Loucy (cell line): ENCODE measurements around the gene ANKRD33.

Experiments
- H2AFZ ChIP-seq: fragments of 200-600 bp; sonication (generic); 2 replicates; pipeline ENCODE4 v1.6.0; 2016; ENCODE audit warnings: antibody characterized with exemption, mild to moderate bottlenecking, low read length, moderate library complexity
- H3F3A ChIP-seq: fragments of 200-600 bp; 2 replicates; pipeline ENCODE4 v1.6.0; 2016; ENCODE audit warnings: antibody characterized with exemption, low read depth, mild to moderate bottlenecking
- H3K27me3 ChIP-seq: fragments of 200-600 bp; sonication (generic); 2 replicates; pipeline ENCODE4 v1.6.1; 2014; ENCODE audit warnings: low read length, mild to moderate bottlenecking; ENCODE audit not compliant: insufficient read depth, poor library complexity, severe bottlenecking
- H3K36me3 ChIP-seq: fragments of 200-600 bp; sonication (generic); 2 replicates; pipeline ENCODE4 v1.6.1; 2016; ENCODE audit warnings: low read length; ENCODE audit not compliant: insufficient read depth
- H3K4me1 ChIP-seq: fragments of 200-600 bp; sonication (generic); 2 replicates; pipeline ENCODE4 v1.5.1; 2014; ENCODE audit warnings: low read length, mild to moderate bottlenecking; ENCODE audit not compliant: insufficient read depth, poor library complexity, severe bottlenecking
- H3K4me2 ChIP-seq: fragments of 200-600 bp; sonication (generic); 2 replicates; pipeline ENCODE4 v1.6.0; 2014; ENCODE audit warnings: antibody characterized with exemption, low read length, low read depth, mild to moderate bottlenecking; ENCODE audit not compliant: poor library complexity, severe bottlenecking
- H3K4me3 ChIP-seq: fragments of 200-600 bp; sonication (generic); 2 replicates; pipeline ENCODE4 v1.5.1; 2014; ENCODE audit warnings: low read length, mild to moderate bottlenecking, mixed read lengths; ENCODE audit not compliant: poor library complexity, severe bottlenecking
- H3K79me2 ChIP-seq: fragments of 200-600 bp; sonication (generic); 2 replicates; pipeline ENCODE4 v1.6.1; 2014; ENCODE audit warnings: low read length; ENCODE audit not compliant: insufficient read depth
- H3K9ac ChIP-seq: fragments of 200-600 bp; sonication (generic); 2 replicates; pipeline ENCODE4 v1.6.0; 2014; ENCODE audit warnings: mild to moderate bottlenecking, low read depth, low read length, moderate library complexity; ENCODE audit not compliant: poor library complexity, severe bottlenecking
- H3K9me2 ChIP-seq: fragments of 200-600 bp; sonication (generic); replicated peaks from 2 replicates; pipeline ENCODE4 v1.6.1; 2016; ENCODE audit warnings: low read depth, low read length, mixed read lengths
- H3K9me3 ChIP-seq: fragments of 200-600 bp; sonication (generic); 2 replicates; pipeline ENCODE4 v1.6.1; 2014; ENCODE audit warnings: mild to moderate bottlenecking, antibody characterized with exemption, low read length, low read depth; ENCODE audit not compliant: insufficient read depth
- H4K20me1 ChIP-seq: fragments of 200-600 bp; sonication (generic); 2 replicates; pipeline ENCODE4 v1.6.0; 2014; ENCODE audit warnings: antibody characterized with exemption, low read length, mild to moderate bottlenecking; ENCODE audit not compliant: insufficient read depth, poor library complexity, severe bottlenecking
- EZH2phosphoT487 ChIP-seq: fragments of 200-600 bp; IDR thresholded peaks from 2 replicates; pipeline ENCODE4 v1.6.1; 2018; ENCODE audit warnings: antibody characterized with exemption, mild to moderate bottlenecking, moderate library complexity, borderline replicate concordance
- TF ChIP-seq, protein P1 (sequence below): fragments of 200-600 bp; sonication (generic); conservative IDR thresholded peaks from 2 replicates; pipeline ENCODE4 v1.5.1; 2014; ENCODE audit warnings: mild to moderate bottlenecking, antibody characterized with exemption, low read length

Gene ANKRD33

DNA sequence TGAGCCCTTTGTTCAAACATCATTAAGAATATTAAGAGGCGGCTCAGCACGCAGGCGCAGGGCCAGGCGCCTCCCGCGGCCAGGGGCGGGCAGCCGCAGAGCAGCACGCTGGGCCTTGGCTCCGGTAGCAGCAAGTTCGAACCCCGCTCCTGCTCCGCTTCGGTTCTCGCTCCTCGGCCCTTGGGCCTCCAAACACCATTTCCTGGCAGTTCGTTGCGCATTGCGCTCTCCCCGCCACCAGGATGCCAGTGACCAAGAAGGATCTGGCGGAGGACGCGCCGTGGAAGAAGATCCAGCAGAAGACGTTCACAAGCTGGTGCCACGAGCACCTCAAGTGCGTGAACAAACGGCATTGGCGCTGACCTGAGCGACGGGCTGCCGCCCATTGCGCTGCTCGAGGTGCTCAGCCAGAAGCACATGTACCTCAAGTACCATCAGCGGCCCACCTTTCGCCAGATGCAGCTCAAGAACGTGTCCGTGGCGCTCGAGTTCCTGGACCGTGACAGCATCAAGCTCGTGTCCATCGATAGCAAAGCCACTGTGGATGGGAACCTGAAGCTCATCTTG is 12.5 kb downstream of the ANKRD33 start:
- Histone ChIP-seq H3K4me3 (no peak overlapping the region), H3K9me3 (no peaks in the 10 kb centered on the region), H3K36me3 (no peaks in the 10 kb centered on the region), H3F3A (no peaks in the 10 kb centered on the region), H2AFZ (no peak overlapping the region), H3K9ac (no peak overlapping the region), H3K27me3 (no peaks in the 10 kb centered on the region), H3K79me2 (no peaks in the 10 kb centered on the region), H3K4me2 (no peak overlapping the region), H3K4me1 (peaks cover 13% of the 10 kb centered on the region), H3K9me2 (no peaks in the 10 kb centered on the region), H4K20me1 (no peaks in the 10 kb centered on the region)
- TF ChIP-seq, protein P1, sequence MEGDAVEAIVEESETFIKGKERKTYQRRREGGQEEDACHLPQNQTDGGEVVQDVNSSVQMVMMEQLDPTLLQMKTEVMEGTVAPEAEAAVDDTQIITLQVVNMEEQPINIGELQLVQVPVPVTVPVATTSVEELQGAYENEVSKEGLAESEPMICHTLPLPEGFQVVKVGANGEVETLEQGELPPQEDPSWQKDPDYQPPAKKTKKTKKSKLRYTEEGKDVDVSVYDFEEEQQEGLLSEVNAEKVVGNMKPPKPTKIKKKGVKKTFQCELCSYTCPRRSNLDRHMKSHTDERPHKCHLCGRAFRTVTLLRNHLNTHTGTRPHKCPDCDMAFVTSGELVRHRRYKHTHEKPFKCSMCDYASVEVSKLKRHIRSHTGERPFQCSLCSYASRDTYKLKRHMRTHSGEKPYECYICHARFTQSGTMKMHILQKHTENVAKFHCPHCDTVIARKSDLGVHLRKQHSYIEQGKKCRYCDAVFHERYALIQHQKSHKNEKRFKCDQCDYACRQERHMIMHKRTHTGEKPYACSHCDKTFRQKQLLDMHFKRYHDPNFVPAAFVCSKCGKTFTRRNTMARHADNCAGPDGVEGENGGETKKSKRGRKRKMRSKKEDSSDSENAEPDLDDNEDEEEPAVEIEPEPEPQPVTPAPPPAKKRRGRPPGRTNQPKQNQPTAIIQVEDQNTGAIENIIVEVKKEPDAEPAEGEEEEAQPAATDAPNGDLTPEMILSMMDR: no peak
- TF ChIP-seq EZH2phosphoT487: no peak

DNA sequence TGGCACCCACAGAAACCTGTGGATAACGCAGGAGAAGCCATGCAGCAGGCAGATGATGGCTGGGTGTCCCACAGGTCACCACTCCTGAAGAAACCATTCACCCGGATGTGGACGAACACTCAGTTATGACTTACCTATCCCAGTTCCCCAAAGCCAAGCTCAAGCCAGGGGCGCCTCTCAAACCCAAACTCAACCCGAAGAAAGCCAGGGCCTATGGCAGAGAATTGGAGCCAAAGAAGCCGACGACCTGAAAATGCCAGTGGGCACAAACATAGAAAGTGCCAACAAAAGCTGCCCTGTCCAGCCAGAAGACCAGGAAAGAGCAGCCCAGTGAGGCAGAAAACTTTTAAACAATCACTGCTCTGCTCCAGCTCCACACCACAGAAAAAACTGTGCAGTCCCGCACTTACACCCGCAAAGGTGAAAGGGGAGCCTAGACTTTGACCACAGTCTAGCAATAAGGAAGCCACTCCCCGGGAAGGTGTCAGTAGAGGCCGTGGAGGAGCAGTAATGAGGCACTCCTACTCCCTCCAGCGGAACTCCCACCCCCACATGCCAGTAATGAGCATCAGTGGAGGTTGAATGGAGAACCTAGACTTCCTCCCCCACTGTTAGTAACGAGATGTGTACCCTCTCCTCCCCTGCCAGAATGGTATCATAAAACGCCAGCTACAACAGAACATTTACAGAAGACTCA is 13.4 kb downstream of the ANKRD33 start:
- no peak for TF ChIP-seq EZH2phosphoT487
- TF ChIP-seq, protein P1: no peak
- no peak overlapping the region for H3K9ac ChIP-seq
- H3F3A ChIP-seq: no peaks in the 10 kb centered on the region
- no peaks in the 10 kb centered on the region for H3K36me3 ChIP-seq
- no peaks in the 10 kb centered on the region for H3K9me3 ChIP-seq
- H3K4me1 ChIP-seq: peaks cover 20% of the 10 kb centered on the region
- peak overlapping the region; percentile 50 for H3K4me2 ChIP-seq
- no peaks in the 10 kb centered on the region for H4K20me1 ChIP-seq
- peak overlapping the region; percentile 4 for H3K4me3 ChIP-seq
- no peaks in the 10 kb centered on the region for H3K27me3 ChIP-seq
- H3K79me2 ChIP-seq: no peaks in the 10 kb centered on the region
- H3K9me2 ChIP-seq: no peaks in the 10 kb centered on the region
- H2AFZ ChIP-seq: peak overlapping the region; percentile 74; the same call in 1 of the 2 replicates

DNA sequence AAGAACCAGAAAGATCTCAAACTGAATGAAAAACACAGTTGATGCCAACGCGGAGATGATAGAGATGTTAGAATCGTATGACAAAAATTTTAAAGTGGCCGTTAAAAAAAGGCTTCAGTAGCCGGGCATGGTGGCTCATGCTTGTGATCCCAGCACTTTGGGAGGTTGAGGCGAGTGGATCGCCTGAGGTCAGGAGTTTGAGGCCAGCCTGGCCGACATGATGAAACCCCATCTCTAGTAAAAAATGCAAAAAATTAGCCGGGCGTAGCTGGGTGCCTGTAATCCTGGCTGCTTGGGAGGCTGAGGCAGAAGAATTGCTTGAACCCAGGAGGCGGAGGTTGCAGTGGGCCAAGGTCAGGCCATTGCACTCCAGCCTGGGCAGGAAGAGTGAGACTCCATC is 14.0 kb downstream of the ANKRD33 start:
- Histone ChIP-seq H2AFZ (peak overlapping the region; percentile 74; the same call in 1 of the 2 replicates), H3K9ac (no peak overlapping the region), H3F3A (no peaks in the 10 kb centered on the region), H3K4me2 (peak overlapping the region; percentile 50), H3K36me3 (no peaks in the 10 kb centered on the region), H3K9me2 (no peaks in the 10 kb centered on the region), H3K27me3 (no peaks in the 10 kb centered on the region), H3K79me2 (no peaks in the 10 kb centered on the region), H3K4me1 (peaks cover 20% of the 10 kb centered on the region), H3K4me3 (no peak overlapping the region), H4K20me1 (no peaks in the 10 kb centered on the region), H3K9me3 (no peaks in the 10 kb centered on the region)
- TF ChIP-seq EZH2phosphoT487: no peak
- TF ChIP-seq, protein P1: no peak
